GM21390 (cell line): ENCODE data around the gene FYN.
"Not testable (repeated sequence)": the region's sequence is repeated elsewhere in the genome, so short reads cannot be mapped to it uniquely, and the experiment has no call there.

Experiments used
- ATAC-seq: cut with Tn5 transposase; IDR thresholded peaks from one replicate; pipeline ENCODE4 v1.9.1; 2021; ENCODE audit not compliant: unreplicated experiment

The FYN gene

DNA sequence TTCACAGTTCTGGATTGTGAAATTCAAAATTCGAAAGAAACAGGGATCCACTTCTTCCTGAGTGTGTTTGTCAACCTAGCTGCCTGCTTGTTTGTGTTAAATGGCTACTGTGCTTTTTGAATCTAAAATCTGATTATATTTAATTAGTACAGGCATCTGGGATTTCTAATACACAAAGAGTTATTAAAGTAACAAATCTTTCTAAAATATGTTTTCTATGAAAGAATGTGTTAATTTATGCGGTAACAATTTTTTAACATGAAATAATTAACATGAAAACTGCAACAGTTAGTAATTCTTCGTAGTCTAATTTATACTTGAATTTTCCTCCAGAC lies 186.4 kb downstream of the FYN start:
- ATAC-seq = no peak

DNA sequence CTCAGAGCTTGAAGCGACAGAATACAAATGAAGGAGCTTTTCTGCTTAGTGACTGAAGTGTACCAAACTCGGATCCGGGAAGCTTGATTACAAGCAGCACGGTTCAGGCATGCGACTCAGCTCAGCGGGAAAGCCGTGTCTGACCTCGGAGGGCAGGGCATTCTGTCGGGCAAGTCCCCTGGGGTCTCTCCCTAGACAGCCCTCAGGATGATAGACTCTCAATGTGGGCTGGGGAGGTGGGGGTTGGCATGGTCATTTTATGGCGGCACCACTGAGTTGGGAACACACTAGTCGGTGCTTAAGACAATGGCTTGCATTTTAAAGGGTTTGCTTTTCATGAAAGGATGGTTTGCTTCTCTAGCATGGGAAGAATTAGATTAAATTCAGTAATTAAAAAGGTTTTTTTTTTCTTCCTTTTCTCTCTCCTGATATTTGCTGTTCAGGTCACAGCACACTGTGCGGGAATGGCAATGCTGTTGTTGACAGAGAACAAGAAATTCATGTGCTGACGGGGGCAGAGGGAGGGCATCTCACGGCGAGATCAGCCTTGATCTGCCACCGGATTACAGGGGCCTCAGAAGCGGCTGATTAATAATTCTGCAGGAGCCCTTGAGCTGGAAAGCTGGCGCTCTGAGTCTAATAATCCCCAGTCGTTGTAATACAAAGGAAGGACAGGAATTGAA lies 186.9 kb downstream of the FYN start:
- no peak for ATAC-seq

DNA sequence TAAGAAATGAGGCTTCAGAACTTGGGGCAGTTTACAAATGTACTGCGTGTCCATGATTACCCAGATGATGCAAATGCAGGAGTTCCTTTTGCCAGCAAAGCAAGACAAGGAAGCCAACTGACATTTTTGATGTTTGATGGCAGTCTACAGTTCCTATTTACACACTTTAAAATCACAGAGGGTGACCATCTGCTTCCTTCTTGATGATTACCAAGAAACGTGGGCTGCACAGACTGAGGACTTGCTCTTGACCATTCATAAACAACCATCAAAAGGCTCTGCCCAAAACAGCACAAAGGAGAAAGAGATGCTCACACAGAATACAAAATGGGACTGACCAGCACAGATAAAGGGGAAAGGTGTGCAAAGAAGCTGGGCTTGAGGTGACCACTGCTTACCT lies 187.7 kb downstream of the FYN start:
- no peak for ATAC-seq

DNA sequence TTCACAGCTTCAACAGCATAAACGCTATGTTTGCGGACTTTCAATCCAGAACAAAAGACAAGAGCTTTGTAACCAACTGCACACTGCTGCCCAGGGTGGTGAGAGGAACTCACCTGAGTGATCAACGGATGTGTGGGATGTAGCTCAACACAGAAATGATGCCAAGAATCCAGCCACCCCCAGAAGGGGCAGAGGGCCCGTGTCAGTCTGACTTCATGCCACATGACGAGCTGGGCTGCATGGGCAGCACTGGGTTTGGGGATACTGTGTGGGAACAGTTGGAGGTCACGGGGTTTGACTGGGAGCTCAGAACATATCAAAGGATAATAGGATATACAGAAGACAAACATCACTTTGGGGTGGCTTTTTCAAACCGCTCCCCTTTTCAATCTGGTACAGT lies 188.2 kb downstream of the FYN start:
- ATAC-seq = no peak

DNA sequence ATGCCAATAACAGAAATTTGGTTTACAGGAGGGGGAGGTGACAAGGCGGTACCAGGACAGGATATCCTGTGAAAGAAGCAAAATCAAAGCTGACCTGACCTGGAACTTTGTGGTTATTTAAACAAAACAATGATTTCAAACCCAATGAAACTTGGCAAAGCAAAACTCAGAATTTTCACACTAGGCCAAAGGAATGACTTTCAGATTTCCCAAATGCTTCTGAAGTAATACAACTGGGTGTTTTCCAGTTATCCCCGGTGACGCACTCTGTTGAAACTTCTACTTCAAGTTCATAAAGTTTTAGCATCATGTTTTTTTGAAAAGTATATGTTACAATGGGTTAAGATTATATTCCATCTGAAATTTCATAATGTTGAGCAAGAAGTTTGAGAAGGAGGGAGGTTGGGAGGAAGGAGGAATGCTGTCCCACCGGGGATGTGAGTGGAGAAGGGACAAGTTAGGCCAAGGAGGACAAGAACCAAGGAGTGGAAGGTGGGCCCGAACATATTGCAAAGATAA lies 189.4 kb downstream of the FYN start:
- no peak for ATAC-seq

DNA sequence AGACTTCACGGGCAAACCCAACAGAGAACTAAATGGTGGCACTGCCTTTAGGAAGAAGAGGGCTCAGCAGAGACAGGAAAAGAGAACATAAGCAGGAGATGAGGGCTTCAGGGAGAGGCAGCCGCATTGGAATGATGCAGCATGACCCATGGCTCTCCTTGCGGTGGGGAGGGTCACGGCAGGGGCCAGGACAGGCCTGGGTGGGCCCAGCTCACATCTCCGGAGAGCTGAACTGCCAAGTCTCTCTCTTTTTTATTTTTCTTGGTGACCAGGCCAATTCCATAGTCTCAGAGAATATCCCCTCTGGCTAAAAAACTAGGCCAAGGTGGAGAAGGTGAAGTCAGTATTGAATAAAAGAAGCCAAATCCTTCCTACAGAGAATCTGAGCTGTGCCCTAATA lies 190.1 kb downstream of the FYN start:
- no peak for ATAC-seq

DNA sequence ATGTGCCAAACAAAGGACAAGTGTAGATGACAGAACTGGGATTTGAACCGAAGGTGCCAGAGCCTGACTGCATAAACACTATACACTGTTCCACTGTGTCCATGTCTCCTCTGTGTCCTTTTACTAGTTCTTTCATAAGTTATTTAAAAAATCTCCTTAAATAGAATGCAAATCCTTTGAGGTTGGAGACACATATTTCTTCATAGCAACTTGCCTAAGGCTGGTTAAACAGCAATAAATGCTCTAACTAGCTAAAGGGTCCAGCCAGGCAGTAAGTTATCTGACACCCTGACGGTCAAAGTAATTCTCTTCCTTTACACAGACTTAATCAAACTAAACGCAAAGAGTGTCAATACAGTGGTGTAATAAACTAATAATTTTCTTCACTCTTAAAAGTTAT lies 191.4 kb downstream of the FYN start:
- ATAC-seq = no peak

DNA sequence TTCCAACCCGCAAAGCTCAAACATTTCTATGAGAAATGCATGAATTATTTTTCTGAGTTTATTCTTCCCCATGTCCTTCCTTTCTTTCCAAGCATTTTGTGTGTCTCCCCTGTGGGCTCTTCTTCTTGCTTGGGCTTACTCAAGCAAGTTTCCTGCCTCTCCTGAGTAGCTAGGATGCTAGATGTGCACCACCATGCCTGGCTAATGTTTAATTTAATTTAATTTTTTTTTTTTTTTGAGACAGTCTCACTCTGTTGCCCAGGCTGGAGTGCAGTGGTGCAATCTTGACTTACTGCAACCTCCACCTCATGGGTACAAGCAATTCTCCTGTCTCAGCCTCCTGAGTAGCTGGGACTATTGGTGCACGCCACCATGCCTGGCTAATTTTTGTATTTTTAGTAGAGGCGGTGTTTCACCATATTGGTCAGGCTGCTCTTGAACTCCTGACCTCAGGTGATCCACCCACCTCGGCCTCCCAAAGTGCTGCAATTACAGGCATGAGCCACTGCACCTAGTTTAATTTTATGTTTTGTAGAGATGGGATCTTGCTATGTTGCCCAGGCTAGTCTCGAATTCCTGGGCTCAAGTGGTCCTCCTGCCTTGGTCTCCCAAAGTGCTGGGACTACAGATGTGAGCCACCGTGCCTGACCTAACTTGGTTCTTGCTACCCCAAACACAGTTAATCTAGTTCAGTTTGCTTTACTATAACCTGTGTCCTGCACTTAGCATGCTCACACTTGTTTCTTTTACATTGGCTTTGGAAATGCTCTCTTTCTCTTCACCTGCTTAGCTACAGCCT lies 192.2 kb downstream of the FYN start:
- not testable (repeated sequence) for ATAC-seq

DNA sequence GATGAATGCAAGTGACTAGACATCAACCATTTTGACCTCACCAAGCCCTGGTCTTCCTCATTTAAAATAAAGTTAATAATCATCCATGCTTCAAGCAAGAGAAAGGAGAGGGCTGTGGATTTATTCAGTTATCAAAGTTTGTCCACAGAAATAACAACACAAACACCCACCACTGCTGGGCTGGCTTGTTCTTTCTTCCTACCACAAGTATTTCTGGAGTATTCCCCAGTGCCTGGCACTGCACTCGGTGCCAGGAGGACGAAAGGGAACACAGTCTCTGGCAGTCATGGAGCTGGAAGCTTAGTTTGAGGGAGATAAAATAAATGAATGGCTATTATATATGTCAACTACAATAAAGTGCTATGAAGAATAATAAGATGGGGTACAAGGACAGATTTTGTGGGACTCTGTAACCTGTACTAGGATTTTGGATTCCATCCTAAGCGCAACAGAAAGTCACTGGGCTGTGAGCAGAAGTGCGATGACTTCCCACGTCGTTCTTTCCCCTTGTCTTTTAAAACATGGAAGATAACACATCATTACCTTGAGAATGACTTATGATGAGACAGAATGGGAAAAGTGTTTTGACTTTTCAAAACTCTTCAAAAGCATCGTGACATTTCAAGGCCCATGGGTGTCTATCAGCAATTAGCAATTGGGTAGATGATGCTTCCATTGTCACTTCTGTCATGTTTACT lies 193.1 kb downstream of the FYN start:
- ATAC-seq = no peak

DNA sequence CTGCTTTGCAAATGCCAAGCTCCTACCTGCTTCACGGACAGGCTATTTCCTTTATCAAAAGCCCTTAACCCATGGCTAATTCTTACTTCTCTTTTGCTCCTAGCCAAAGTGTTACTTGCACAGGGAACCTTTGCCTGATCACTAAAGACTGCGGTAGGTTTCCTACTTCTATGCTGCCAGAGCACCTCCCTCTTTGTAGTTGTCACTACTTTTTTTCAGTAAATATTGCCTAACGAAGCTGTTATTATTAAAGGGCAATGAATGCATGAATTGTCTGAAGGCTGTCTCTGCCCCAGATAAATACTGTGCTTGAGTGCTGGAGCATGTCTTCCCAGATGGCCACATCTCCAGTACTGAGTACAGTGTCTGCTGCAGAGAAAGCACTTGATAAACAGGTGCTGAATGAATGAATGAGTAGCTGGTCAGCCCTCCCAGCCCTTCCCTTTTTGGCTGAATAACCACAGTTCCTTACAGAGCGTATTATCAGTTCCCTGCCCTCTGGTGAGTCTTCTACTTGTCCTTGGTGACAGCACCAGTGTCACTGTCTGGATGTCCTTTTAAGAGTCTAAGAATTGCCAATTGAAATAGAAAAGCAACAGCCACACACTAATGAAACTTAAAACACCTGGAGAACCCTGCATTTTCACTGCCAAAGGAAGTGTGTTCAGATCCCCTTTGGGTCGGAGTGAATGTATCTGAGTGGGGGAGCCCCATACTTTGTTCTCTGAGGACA lies 194.0 kb downstream of the FYN start:
- ATAC-seq = no peak

DNA sequence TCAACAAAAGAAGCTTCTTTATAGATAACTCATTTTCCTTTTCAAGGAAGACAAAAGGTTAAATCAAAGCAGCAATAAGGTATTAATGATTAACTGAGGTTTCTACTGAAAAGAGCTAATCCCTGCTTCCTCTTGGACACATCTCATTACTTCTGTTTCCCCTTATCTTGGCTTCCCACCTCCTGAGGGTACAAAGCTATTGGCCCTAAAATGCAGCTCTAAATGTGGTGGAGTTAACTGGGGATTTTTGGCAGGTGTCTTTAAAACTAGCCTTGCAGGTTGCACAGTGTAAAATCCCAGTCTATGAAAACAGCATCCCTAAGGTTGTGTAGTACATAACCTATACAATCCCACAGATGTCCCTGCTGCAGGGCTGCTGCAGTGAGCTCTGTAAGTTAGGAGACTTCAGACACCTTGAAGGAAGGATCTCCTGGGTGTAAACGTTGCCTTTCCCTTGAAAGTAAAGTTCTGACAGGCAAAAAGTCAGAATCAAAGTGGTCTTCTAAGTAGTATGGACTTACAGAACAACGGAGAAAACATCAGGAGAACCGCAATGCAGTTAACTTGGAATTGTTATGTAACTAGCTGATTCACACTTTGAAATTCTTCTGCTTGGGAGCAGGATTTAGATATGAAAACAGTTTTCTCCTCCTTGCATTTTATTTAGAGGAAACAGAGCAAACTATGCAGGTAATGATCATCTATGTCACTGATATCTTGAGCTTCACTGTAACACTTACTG lies 195.8 kb downstream of the FYN start:
- no peak for ATAC-seq

DNA sequence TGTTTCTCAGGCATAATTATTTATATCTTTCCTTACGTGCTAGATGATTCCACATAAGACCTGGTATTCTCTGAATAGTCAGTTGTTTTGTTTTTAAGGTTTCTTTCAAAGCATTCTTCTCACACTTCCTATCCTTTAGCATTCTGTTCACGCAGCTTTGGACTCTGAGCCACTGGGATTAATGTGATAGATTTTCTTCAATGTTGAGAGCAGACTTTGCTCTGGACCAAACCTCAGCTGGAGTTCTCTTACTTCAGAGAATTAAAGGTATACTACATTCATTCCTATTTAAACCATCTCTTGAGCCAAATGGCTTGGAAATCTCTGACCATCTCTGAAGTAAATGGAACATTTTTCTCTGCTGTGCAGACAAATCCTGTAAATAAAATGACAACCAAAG lies 196.9 kb downstream of the FYN start:
- ATAC-seq = no peak

DNA sequence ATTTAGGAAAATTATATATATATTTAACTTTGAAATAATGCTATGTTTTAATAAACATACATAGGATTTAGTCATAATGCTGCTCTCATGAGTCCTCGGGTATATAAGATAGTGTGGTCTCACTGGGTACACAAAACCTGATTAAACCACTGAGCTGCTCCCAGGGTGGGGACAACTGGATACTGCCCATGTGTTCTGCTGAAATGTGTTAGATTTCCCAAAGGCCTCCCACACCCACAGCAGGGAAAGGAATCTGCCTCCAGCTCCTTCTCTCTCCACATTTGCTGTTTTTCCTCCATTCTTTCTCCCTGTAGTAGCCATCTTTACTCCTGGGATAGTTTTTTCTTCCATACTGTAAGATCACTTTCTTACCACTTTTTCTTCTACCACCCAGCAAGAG lies 198.4 kb downstream of the FYN start:
- ATAC-seq = no peak

DNA sequence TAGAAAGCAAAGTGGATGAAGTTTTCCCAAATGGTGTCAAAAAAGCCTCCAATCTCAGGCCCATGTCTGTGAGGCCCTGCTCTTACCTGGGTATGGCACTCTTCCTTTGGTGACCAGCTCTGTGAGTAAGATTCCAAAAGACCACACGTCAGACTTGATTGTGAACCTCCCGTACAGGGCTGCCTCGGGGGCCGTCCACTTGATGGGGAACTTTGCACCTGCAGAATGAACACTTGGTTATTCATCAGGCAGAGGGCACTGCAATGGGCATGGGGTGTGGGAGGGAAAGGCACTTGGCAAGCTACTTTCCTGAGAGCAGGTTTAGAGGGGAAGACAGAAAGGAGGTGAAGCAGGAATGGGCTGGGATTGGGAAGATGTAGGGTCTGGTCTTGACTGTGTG lies 198.8 kb downstream of the FYN start:
- no peak for ATAC-seq

DNA sequence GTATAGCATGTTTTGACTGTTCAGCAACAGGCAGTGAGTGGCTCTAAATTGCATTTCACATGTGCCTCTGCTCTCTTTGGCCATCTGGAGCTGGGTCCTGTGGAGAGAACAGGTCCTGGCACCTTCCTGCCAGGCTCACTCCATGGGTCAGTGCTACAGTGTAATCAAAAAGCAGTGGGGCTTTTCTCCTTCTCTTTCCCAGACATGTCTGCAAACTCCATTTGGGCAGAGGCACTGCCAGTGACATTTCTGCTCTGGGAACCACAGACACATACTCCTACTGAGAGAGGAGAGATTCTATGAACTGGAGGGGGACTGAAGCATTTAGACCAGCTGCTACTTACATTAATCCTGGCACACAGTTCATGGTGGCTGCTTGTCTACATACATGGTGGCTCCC lies 199.3 kb downstream of the FYN start:
- ATAC-seq = no peak

DNA sequence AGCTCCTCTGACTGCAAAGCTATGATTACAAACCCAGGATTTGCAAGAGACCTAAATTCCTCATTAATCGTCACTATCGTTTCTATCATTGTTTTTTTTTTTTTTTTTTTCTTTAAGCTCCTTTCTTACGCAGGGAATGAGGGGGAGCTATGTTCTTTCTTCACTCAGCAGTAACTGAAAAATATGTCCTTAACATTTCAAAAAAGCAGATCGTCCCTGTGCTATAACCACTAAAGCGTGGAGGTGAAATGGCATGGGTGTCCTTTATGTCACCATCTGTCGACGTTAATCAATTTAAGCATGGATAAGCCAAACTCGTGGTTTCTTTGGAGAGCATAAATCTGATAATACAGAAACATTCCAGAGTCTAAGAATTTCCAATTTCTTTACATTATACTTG lies 199.7 kb downstream of the FYN start:
- ATAC-seq = no peak

DNA sequence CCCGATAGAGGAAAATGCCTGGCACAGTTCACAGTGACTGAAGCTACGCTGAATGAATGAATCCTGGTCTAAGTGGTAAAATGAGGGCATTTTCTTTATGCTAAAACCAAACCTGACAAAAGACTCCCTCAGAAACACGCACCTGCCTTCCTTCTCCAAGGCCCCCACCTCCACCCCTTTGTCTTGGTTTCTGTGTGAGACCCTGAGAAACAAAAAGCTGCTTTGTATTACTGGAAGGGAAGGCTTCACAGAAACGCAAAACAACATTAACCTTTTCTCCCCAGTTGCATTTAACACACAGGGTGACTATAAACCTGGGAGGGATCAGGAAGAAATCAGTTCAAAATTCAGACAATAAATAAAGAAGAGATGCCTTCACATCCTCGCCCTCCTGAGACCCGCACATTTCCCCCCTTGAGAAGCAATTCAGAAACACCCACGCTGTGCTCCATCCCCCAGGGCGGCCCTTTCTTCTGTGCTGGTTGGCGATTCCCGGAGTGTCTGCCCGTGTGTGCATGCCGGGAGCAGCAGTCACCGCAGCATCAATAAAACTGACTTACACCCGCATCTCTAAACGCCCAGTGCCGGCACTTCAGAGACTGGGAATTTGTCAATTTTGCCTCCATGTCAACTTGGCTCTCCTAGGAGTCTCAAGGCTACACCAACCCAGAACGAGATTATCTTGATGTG lies 200.3 kb downstream of the FYN start:
- ATAC-seq = no peak

DNA sequence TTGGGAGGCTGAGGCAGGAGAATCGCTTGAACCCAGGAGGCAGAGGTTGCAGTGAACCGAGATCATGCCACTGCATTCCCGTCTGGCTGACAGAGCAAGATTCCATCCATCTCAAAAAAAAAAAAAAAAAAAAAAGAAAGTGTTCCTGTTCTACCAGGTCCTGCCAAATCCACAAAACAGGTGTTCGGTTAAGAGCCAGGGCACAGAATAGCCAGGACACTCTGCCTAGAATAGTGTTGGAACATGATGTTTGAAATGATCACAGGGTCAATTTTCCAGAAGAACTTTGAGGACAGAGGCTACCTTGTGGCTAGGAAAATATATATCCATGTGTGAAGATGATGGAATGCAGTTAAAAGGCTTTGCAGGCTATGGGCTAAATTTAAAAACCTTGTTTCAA lies 203.9 kb downstream of the FYN start:
- ATAC-seq = no peak

DNA sequence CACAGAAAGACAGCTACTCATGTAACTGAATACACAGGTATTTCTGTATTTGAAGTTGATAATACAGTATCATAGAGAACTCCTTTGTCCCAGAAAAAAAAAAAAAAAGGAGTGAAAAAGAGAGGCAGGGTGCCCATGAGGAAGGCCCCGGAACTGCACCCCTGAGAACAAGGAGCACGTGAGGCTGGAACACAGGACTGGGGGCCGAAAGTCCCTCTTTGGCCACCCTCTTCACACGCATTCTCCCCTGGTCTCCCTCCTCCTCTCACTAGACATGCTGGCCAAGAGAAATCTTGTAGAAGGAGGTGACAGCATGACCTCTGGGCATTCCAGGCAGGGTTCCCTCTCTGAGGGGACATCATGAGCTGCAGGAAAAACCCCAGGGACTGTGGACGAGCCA lies 204.8 kb downstream of the FYN start:
- no peak for ATAC-seq

DNA sequence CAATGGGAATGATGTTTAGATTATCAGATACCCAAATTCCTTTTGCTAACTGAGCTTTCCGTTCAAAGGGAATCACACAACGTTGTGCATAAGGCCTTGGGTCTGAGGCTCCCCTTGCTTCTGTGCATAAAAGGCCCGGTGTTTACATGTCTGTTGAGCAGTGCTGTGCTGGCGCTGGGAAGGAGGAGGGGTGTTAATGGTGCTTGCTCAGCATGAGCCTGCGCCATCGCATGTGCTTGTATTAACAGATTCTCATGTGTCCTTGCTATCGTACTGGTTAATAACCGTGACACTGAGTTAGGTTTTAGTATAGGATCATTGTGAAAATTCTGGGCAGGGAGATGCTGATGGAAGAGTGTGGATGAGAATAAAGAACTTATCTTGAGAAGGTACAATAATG lies 205.3 kb downstream of the FYN start:
- ATAC-seq = no peak
